WTC11 (cell line): ENCODE data around the gene GRK4. TPM values are rescaled to one million over a fixed set of nuclear protein-coding genes. Genes with fewer than 3 reads are reported as not detected.
"Not testable (repeated sequence)": the region's sequence is repeated elsewhere in the genome, so short reads cannot be mapped to it uniquely, and the experiment has no call there.

Experiments
- ATAC-seq: fragments of 200-7000 bp; cut with Tn5 transposase; 2 replicates; pipeline ENCODE4 v1.10.0; 2021; ENCODE audit warnings: mild to moderate bottlenecking, moderate library complexity
- CTCF ChIA-PET: fragments of 300-600 bp; sonication (Branson Sonifier 250); formaldehyde crosslinking; loops from one replicate; lab custom pipeline; 2021; ENCODE audit warnings: antibody characterized with exemption; lab: Charles Lee
- POLR2A ChIA-PET: fragments of 350-600 bp; sonication (Branson Sonifier 250); formaldehyde crosslinking; loops from one replicate; lab custom pipeline; 2021; ENCODE audit warnings: antibody characterized with exemption; lab: Charles Lee
- DNase-seq: peaks from one replicate; pipeline ENCODE4 v3.0.0; 2021; ENCODE audit warnings: low spot score
- H3K27ac Mint-ChIP-seq: 2 replicates; pipeline ENCODE4 v1.8.0; 2021; ENCODE audit warnings: mixed read lengths
- H3K27me3 Mint-ChIP-seq: 2 replicates; pipeline ENCODE4 v1.8.0; 2021; ENCODE audit warnings: low read depth, mild to moderate bottlenecking, moderate library complexity, mixed read lengths
- H3K36me3 Mint-ChIP-seq: 2 replicates; pipeline ENCODE4 v1.8.0; 2021; ENCODE audit warnings: mixed read lengths
- H3K4me1 Mint-ChIP-seq: 2 replicates; pipeline ENCODE4 v1.8.0; 2022; ENCODE audit warnings: mixed read lengths
- H3K4me3 Mint-ChIP-seq: 2 replicates; pipeline ENCODE4 v1.8.0; 2021; ENCODE audit warnings: mild to moderate bottlenecking, moderate library complexity, mixed read lengths
- H3K9me3 Mint-ChIP-seq: 2 replicates; pipeline ENCODE4 v1.8.0; 2021; ENCODE audit warnings: mixed read lengths
- AFF4 ChIP-seq: sonication (generic); formaldehyde crosslinking; IDR thresholded peaks from 2 replicates; pipeline ENCODE4 v1.8.1; 2023; ENCODE audit warnings: mild to moderate bottlenecking, missing genetic modification reagents, borderline replicate concordance
- CREM ChIP-seq: sonication (generic); formaldehyde crosslinking; IDR thresholded peaks from 2 replicates; pipeline ENCODE4 v1.8.1; 2022; ENCODE audit warnings: mild to moderate bottlenecking, missing genetic modification reagents, moderate library complexity
- ELF4 ChIP-seq: sonication (generic); formaldehyde crosslinking; IDR thresholded peaks from 2 replicates; pipeline ENCODE4 v1.8.1; 2022; ENCODE audit warnings: low read depth, mild to moderate bottlenecking, moderate library complexity, missing genetic modification reagents
- FOXJ3 ChIP-seq: sonication (generic); formaldehyde crosslinking; IDR thresholded peaks from 2 replicates; pipeline ENCODE4 v1.9.0; 2021; ENCODE audit warnings: missing genetic modification reagents, mild to moderate bottlenecking, borderline replicate concordance
- HMGA2 ChIP-seq: fragments of 250-450 bp; sonication (Bioruptor Pico); IDR thresholded peaks from 2 replicates; pipeline ENCODE4 v1.4.0; 2021; ENCODE audit warnings: mild to moderate bottlenecking, moderate library complexity
- IRF2 ChIP-seq: sonication (generic); formaldehyde crosslinking; IDR thresholded peaks from 2 replicates; pipeline ENCODE4 v1.8.0; 2022; ENCODE audit warnings: low read depth, missing genetic modification reagents, borderline replicate concordance
- JUN ChIP-seq: sonication (generic); formaldehyde crosslinking; IDR thresholded peaks from 2 replicates; pipeline ENCODE4 v1.8.0; 2023; ENCODE audit warnings: mild to moderate bottlenecking, missing genetic modification reagents
- KAT7 ChIP-seq: sonication (generic); formaldehyde crosslinking; IDR thresholded peaks from 2 replicates; pipeline ENCODE4 v1.8.1; 2023; ENCODE audit warnings: missing genetic modification reagents, mild to moderate bottlenecking, borderline replicate concordance
- NFYB ChIP-seq: sonication (generic); formaldehyde crosslinking; conservative IDR thresholded peaks from 2 replicates; pipeline ENCODE4 v1.8.0; 2022; ENCODE audit warnings: low read depth, missing genetic modification reagents
- TP53 ChIP-seq: sonication (generic); formaldehyde crosslinking; IDR thresholded peaks from 2 replicates; pipeline ENCODE4 v1.8.1; 2023; ENCODE audit warnings: mild to moderate bottlenecking, missing genetic modification reagents
- total RNA-seq: library from RNA; stranded (reverse); gene quantifications from 3 replicates; pipeline ENCODE4 v1.2.3, GENCODE V29; 2021

Gene GRK4
- total RNA-seq, 1 experiment from 2014 or later, result 1.4 TPM

GRCh38 chr4:2937986-2938385, 25.4 kb upstream of the GRK4 start (continued):
- no peak for TF ChIP-seq IRF2 (CRISPR knock-in tag)
- no peak for TF ChIP-seq ELF4

DNA sequence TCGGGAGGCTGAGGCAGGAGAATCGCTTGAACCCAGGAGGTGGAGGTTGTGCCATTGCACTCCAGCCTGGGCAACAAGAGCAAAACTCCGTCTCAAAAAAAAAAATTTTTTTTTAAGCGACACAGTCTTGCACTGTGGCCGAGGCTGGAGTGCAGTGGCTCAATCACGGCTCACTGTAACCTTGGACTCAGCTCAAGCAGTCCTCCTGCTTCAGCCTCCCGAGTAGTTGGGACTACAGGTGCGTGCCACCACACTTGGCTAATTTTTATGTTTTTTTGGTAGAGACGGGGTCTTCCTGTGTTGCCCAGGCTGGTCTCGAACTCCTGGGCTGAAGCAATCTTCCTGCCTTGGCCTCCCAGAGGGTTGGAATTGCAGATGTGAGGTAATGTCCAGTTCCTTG, 25.0 kb upstream of the GRK4 start:
- H3K4me3 Mint-ChIP-seq, DNase-seq, ATAC-seq, POLR2A ChIA-PET, H3K9me3 Mint-ChIP-seq, CTCF ChIA-PET, H3K27ac Mint-ChIP-seq, H3K27me3 Mint-ChIP-seq: not testable (repeated sequence)
- peaks cover 20% of the 10 kb centered on the region for H3K4me1 Mint-ChIP-seq
- H3K36me3 Mint-ChIP-seq, result peaks cover 43% of the 10 kb centered on the region

DNA sequence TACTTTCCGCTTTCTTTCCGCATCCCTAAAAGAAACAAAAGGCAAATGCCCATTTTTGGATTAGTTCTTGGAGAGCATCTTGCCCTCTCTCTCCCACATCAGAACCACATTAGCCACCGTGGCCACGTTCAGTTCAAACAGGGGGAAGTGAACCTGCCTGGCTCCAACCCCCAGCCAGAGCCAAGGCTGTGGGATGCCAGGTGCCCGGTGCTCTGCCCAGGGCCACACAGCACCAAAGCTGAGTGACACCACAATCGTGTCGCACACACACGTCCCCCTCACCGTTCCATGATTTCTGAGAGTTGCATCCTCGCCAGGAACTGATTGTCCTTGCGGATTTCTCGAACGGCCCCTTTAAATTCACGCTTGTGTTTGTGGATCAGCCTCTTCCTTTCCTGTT, 24.5 kb upstream of the GRK4 start:
- peaks cover 20% of the 10 kb centered on the region for H3K4me1 Mint-ChIP-seq
- H3K4me3 Mint-ChIP-seq, result no peak overlapping the region

DNA sequence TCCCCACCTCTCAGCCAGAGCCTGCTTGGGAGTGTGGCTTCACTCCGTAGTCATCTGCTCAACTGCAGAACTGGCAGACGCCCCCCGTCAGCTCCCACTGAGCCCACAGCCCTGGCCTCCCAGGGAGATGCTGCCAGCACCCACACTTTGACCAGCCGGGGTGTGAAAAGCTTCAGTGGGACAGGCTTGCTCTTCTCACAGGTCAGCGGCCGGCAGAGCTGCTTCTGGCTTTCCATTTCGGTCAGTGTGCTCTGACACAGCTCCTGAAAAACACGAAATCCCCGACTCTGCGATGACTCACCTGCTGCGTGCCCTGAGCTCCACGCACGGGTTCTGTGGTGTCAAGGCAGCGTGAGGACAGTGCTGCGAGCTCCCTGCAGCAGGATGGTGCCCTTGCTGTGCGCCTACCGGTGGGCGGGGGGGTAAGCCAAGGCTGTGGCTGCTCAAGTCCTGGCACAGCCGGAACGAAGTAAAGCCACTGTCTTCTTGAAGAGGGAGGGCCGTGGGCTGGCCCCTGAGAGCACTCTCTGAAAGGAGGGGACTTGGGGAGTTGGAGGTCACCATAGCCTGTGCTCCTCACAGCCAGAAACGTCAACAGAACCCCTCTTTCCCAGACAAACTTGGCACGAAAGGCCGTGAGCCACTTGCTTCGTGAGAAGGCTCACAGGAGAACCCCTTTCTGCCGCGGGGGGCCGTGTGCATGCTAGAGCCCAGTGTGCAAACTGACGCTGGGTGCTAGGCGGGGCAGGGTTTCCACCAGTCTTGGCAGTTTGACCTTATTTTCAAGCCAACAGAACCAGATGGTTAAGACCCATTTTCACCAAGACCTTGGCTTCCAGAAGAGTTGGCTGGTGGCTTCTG, 23.8 kb upstream of the GRK4 start:
- no peak for TF ChIP-seq KAT7
- TF ChIP-seq CREM (CRISPR knock-in tag), result no peak
- no peak for TF ChIP-seq HMGA2 (CRISPR knock-in tag)
- POLR2A ChIA-PET, result no interaction called here
- ATAC-seq, result no peak
- Mint-ChIP-seq H3K27ac (0 out of 2 replicates have a peak overlapping the region, but pooled peaks have one; percentile 90), H3K9me3 (no peaks in the 10 kb centered on the region), H3K4me3 (no peak overlapping the region), H3K4me1 (peaks cover 20% of the 10 kb centered on the region), H3K36me3 (peaks cover 49% of the 10 kb centered on the region), H3K27me3 (no peaks in the 10 kb centered on the region)
- CTCF ChIA-PET, result no interaction called here
- no peak for DNase-seq

More for the DNA sequence above, 24.5 kb upstream of the GRK4 start:
- H3K27ac Mint-ChIP-seq, result peak overlapping the region; percentile 90; the same call in 1 of the 2 replicates
- TF ChIP-seq IRF2 (CRISPR knock-in tag) (no peak), TP53 (CRISPR knock-in tag) (0 out of 2 replicates have a peak, but pooled peaks have one; percentile 47)
- TF ChIP-seq, all 79 proteins: peak for 1
- no peaks in the 10 kb centered on the region for H3K27me3 Mint-ChIP-seq
- DNase-seq (no peak), ATAC-seq (no peak)
- ChIA-PET CTCF (no interaction called here), POLR2A (no interaction called here)
- no peaks in the 10 kb centered on the region for H3K9me3 Mint-ChIP-seq
- H3K36me3 Mint-ChIP-seq, result peaks cover 46% of the 10 kb centered on the region

DNA sequence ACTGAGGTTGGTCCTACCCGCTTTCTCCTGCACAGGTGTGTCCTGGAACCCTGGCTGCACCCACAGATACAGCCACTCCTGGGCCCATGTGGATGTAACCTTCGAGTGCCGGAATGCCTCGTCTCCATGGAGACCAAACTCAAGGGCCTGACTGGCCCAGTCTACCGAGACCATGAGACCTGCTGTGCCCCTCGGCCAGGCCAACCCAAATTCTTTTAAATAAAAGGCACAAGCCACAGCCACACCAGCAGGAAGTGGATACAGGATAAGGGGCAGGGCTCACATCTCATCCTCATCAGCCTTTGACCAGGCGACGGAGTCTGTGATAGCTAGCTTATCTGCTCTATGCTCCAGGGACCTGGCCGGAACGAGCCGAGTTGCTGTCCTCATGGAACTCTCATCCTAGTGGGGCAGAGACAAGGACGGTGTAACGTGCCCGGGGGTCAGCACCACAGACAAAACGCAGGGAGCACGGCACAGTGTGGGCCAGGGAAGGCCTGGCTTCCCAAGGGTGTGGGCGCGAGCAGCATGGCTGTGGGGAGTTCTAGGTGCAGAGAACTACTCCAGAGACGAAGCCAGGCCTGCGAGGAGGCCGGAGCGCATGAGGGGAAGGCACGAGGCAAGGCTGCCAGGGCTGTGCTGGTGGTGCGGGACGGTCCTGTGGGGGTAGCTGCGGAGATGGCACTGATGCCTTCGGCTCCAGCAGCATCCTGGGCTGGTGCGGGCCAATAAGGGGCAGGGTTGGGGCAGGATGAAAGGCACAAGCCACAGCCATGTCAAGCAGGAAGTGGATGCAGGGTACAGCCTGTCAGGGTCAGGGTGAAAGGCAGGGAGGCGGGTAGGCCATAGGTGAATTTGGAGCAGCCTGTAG, 22.9 kb upstream of the GRK4 start:
- DNase-seq, result no peak
- H3K27me3 Mint-ChIP-seq, result no peaks in the 10 kb centered on the region
- H3K9me3 Mint-ChIP-seq, result no peaks in the 10 kb centered on the region
- peaks cover 56% of the 10 kb centered on the region for H3K36me3 Mint-ChIP-seq
- H3K4me1 Mint-ChIP-seq, result peaks cover 19% of the 10 kb centered on the region
- POLR2A ChIA-PET, result interaction anchor here (1.0 kb wide), 1 partner anchor 17 kb away, joined by 3 read pairs; no protein-coding TSS in a partner anchor
- no peak overlapping the region for H3K4me3 Mint-ChIP-seq
- ATAC-seq, result no peak
- TF ChIP-seq NFYB (CRISPR knock-in tag), result no peak
- TF ChIP-seq FOXJ3 (CRISPR knock-in tag), result no peak
- peak; percentile 26; the same call in 1 of the 2 replicates for TF ChIP-seq JUN (CRISPR knock-in tag)
- TF ChIP-seq AFF4 (CRISPR knock-in tag), result no peak
- H3K27ac Mint-ChIP-seq, result no peak overlapping the region; the same call in 1 of the 2 replicates
- CTCF ChIA-PET, result no interaction called here
